ENCODE measurements around the gene PINLYP. TPM values are rescaled to one million over a fixed set of nuclear protein-coding genes. Genes with fewer than 3 reads are reported as not detected.

The PINLYP gene
- 10 to 100 TPM in 1 of 4 donors, 1 to 10 TPM in 2, under 1 TPM in 1; 0.99 to 16.4 (median 3.1) TPM for total RNA-seq

DNA sequence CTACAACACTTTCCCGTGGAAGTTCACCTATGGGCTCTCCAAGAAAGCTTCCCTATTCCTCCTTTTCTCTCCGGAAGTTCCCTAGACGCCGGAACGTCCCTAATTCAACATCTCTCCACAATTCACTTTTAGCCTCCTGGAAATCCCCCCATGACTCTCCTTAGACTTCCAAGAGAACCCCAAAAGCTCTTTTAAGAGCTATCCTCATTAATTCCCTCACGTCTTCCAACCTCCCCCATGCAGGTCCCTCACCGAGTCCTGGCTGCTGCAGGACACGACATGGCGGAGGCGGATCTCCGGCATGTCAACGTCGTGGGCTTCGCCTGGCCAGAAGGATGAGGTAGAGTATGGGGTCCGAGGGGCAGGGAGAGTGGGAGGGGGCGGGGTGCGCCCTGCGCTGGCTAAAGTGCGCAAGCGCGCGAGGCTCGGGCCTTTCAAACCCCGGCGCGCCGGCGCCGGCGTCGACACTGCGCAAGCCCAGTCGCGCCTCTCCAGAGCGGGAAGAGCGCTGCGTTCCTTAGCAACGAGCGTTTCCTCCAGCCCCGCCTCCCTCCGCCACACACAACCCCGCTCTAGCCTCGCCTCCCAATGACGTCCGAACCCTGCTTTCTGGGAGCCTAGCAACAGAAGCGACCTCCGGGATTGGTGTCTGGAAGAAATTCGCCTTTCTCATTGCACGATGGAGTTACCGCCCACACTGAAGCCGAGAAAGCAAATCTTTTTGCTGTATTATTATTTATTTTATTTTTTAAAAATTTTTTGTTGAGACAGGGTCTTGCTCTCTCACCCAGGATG lies at the start of gene PINLYP, which contains the start of gene XRCC1:
TSS of gene PINLYP (plus strand) at position 646 of the 795 bp plus-strand sequence. CDS start 1,391 bp downstream, outside the sequence.
TSS of gene XRCC1 (minus strand) at position 372 of the 795 bp plus-strand sequence. CDS start at position 303, 69 bp downstream.
- peak within 1 kb of the TSS; percentile 65 for H3K4me3 ChIP-seq (ENCODE audit: low read depth, poor library complexity, severe bottlenecking)
- peak; percentile 97 to 99 for DNase-seq (ENCODE audit: low spot score in 2 of 2)
- TF ChIP-seq POLR2A (IDR thresholded peaks at IDR 0.05): no peak
- TF ChIP-seq, protein P1, sequence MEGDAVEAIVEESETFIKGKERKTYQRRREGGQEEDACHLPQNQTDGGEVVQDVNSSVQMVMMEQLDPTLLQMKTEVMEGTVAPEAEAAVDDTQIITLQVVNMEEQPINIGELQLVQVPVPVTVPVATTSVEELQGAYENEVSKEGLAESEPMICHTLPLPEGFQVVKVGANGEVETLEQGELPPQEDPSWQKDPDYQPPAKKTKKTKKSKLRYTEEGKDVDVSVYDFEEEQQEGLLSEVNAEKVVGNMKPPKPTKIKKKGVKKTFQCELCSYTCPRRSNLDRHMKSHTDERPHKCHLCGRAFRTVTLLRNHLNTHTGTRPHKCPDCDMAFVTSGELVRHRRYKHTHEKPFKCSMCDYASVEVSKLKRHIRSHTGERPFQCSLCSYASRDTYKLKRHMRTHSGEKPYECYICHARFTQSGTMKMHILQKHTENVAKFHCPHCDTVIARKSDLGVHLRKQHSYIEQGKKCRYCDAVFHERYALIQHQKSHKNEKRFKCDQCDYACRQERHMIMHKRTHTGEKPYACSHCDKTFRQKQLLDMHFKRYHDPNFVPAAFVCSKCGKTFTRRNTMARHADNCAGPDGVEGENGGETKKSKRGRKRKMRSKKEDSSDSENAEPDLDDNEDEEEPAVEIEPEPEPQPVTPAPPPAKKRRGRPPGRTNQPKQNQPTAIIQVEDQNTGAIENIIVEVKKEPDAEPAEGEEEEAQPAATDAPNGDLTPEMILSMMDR (IDR thresholded peaks at IDR 0.05): no peak
- intact Hi-C loops (cut with DNase I; ENCODE audit: low total_unique reads): no loop called here
- WGBS, 2 donors: 0 to 1% methylated on average over 46 to 50 of the region's 51 CpGs

DNA sequence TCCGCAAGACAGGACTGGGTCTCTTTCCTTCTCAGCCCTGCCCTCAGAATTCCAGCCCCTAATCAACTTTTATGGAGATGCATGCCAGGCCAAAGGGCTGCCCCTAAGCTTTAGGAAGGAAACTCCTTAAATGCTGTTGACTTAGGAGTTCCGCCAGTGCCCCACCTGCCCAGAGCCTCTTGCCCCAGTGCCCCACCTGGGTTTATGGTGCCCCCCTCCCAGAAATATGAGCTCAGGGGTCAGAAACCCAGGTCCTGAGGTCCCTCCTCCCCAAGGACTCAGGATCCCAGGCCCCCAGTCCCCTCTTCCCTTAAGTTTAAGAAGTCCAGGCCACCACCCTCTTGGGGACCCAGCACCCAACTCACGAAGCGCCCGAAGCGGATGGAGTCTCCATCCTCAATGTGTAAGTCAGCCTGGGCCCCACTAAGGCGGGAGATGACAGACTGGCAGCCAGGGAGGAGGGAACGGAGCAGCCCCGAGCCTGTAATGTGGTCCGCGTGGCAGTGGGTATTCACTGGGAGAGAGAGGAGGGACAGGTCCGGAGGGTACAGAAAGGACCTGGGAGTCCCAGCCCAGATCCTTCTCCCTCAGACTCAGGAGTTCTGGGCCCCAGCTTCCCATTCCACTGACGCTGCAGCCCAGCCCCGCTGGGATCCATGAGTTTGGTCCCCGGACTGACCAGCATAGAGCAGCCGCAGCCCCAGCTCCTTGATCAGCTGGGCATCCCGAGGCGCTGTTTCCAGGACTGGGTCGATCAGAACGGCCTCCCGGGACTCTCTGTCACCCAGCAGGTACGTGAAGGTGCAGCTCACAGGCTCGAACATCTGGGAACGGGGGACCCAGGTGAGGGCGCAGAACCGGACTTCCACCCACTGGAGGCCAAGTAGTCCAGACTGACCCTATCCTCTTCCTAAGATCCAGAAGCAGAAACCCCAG lies 49.5 kb upstream of the PINLYP start:
- DNase-seq (ENCODE audit: low spot score in 2 of 2): peak in 1 of 2 donors; percentile 90
- intact Hi-C loops (cut with DNase I; ENCODE audit: low total_unique reads): no loop called here
- TF ChIP-seq POLR2A (IDR thresholded peaks at IDR 0.05): no peak
- TF ChIP-seq, protein P1 (IDR thresholded peaks at IDR 0.05): no peak
- peak overlapping the region; percentile 67 for H3K4me3 ChIP-seq (ENCODE audit: low read depth, poor library complexity, severe bottlenecking)
- 1 to 4% methylated on average over 19 to 26 of the region's 26 CpGs for WGBS, 2 donors

DNA sequence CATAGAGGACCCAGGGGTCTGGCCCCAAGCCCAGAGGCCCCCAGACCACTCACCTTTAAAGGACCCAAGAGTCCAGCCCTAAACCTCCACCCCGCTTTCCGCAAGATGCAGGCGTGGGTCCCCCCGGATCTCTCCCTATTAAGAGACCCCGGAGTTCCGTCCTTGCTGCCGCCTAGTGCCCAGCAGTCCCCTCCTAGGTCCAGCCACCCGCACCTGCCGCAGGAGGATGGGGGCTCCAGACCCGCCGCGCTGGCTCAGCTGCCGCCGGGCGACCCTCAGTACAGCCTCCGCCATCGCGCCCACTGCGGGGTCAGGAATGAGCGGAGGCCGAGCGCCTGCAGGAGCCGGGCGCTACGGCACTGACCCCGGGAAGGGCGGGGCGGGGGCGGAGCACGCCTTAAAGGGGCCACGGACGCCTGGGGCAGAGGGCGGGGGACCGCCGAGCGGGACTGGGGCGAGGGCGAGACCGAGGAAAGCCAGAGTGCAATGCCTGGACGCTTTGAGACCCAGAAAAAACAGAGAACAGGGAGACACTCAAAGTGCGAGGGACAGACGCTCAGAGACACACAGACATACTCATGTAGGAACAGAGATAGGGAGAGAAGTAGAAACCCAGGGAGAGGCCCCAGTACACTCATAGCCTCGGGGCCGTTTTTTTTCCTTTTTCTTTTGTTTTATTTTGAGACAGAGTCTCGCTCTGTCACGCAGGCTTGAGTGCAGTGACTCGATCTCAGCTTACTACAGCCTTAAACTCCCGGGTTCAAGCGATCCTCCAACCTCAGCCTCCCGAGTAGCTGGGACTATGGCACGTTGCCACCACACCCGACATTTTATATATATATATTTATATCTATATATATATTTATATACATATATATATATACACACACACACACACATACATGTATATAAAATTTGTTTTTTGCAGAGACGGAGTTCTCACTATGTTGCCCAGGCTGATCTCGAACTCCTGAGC lies 48.4 kb upstream of the PINLYP start, which contains the start of gene ETHE1:
TSS of gene ETHE1 (minus strand) at position 318 of the 976 bp plus-strand sequence. CDS start at position 294, 24 bp downstream.
- intact Hi-C loops (cut with DNase I; ENCODE audit: low total_unique reads): no loop called here
- no peak for TF ChIP-seq POLR2A (IDR thresholded peaks at IDR 0.05)
- TF ChIP-seq, protein P1 (IDR thresholded peaks at IDR 0.05): no peak
- peak within 1 kb of the TSS; percentile 67 for H3K4me3 ChIP-seq (ENCODE audit: low read depth, poor library complexity, severe bottlenecking)
- WGBS, 2 donors: 2 to 4% methylated on average over 40 to 47 of the region's 54 CpGs
- DNase-seq (ENCODE audit: low spot score in 2 of 2): peak; percentile 64 to 97

DNA sequence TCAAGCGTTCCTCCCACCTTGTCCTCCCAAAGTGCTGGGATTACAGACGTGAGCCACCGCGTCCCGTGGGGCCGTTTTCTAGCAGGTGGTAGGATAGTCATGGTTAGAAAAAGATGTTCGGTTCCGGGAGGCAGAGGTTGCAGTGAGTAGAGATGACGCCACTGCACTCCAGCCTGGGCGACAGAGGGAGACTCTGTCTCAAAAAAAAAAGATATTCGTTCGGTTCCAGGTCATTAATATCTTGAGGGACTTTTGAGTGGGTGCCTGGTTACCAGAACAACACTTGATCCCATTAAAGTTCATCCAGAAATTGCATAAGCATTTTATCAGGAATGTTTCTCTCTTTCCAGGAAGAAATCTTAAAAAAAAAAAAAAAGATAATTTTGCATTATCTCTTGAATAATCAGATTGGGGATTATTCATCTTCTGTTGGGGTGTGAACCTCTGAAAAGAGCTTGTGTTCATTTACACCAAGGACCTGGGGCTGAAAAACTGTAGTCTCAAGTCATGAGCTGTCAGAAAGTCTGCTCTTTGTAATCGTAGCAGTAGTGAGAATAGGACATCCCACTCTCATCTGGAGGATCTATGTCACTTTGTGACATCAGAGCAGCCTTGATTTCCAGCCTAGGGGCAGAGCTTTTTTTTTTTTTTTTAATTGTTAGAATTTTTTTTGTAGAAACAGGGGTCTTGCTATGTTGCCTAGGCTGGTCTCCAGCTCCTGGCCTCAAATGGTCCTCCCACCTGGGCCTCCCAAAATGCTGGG lies 47.6 kb upstream of the PINLYP start:
- intact Hi-C loops (cut with DNase I; ENCODE audit: low total_unique reads): no loop called here
- H3K4me3 ChIP-seq (ENCODE audit: low read depth, poor library complexity, severe bottlenecking): no peak overlapping the region
- DNase-seq (ENCODE audit: low spot score in 2 of 2): no peak
- TF ChIP-seq, protein P1 (IDR thresholded peaks at IDR 0.05): no peak
- no peak for TF ChIP-seq POLR2A (IDR thresholded peaks at IDR 0.05)
- WGBS, 2 donors: 21 to 27% methylated on average over 13 of the region's 13 CpGs

Data from lower leg skin (tissue), 4 donors.